CD4-positive, alpha-beta T cell treated with Interleukin-21 for 1 hour (primary cell): Measurements from ENCODE around the gene FXYD6.

Source experiments
- DNase-seq: peaks from one replicate; pipeline ENCODE4 v3.0.0-alpha.2; 2020

Gene FXYD6

DNA sequence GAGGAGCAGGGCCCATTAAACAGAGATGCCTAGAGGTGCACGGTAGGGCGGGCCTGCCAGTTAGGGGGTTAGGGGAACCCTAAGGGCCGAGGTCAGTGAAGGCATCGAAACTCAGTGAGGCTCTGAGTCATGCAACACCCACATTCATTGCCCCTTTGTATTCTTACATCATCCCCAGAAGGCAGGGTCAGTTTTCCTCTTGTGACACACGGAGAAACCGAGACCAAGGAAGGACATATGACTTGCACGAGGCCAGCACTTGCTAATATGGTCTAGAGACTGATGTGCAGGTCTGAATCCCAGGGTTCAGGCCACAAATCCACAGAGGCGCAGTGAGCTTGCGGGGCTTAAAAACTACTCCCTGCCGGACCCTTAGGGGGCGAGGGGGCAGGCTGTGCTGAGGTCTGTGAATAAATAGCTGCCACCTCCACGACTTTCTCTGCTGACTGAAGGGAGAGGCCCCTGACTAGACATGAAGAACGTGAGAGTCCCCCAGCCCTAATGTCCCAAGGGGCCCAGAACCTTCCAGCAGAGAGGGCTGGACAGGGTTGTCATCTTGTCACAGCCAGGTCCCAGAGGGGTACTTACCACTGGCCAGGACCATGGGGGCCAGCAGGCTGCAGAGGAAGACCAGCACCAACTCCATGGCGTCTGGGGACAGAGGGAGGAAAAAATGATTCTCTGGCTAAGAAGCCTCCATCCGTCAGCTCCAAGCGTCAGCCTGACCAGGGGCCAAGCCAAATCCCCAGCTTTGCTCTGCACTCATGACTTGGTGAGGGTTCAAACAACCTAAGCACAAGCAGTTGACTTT lies 34.1 kb downstream of the FXYD6 start:
- no peak for DNase-seq

DNA sequence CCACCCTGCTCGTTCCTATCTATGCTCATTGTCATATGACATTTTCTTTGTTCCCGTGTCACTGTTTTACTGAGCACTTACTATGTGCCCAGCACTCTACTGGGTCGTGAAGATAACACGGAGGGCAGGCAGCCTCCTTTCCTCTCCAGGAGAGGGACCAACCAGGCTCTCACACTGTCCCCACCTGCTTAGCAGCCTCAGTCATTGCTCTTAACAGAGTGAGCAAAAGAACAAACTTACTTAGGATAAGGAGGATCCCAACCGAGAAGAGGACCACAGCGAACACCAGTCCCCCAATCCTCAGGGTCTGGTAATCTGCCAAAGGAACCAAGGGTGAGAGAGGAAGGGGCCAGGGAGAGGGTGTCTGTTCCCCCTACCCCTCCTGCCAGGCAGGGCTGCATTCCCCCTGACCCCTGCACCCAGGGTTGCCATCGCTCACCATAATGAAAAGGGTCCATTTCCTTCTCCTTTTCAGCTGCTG lies 34.9 kb downstream of the FXYD6 start:
- DNase-seq, result no peak

DNA sequence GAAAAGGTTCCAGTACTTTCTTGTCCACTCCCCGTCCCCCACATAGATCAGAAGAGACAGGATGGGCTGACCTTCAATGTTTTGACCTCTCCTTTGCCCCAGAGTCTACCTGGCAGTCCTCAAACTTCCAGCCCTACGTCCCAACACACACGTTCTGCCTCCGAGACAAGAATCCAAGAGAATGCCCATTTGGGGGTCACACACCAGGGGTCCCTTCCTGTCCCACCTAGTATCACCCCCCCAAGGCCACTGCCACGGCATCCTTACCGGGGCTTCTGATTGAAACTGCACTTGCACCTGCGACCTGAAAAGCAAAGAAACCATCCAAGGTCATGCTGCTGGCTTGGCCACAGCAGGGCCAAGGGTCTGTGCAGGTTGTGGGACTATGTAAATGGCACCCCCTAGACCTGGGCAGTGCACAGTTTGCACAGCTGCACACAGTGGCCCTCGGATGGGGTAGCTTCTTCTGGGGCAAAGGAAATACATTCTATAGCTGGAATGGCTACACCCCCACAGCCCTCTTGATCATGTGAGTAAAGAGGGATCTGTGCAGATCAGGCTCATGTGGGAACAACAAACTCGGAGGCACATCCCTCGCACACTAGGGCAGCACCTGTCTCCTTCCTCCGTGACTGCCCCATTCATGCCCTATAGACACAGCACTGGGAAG lies 35.4 kb downstream of the FXYD6 start:
- DNase-seq, result no peak

DNA sequence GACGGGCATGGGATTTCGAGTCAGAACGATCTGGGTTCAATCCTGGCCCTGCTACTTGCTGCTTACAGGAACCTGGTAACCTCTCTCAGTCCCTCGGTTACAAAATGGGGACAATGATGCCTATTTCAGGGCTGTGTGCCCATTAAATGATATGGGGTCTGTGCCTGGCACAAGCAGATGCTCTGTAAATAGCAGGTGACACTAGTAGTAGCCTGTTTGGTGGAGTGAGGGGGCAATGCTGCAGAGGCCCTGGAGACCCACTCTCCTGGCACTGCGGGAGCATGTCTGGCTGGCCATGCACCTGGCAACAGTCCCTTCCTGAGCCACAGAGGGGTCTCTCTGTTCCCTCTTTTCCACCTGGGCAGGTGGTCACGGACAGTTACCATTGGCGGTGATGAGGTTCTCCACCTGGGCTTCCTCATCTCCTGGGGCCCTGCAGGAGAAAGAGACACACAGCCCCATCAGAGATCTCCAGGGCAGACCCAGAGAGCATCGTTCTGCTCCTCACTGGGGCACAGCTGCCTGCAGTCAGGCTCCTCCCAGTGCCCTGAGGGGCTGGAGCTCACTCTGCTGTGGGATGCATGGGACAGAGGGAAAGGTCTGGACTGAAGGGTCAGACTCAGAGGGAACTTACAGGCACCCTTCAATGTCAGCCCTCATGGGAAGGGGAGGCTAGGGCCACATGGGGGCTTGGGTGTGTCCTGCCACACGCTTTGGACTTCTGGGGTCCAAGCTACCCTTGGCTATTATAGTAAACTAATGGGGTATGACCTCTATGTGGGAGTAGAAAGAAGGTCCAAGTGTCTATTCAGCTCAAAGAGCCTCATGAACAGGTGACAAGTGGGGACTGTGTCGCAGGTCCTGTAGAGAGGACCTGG lies 36.3 kb downstream of the FXYD6 start:
- DNase-seq, result no peak

DNA sequence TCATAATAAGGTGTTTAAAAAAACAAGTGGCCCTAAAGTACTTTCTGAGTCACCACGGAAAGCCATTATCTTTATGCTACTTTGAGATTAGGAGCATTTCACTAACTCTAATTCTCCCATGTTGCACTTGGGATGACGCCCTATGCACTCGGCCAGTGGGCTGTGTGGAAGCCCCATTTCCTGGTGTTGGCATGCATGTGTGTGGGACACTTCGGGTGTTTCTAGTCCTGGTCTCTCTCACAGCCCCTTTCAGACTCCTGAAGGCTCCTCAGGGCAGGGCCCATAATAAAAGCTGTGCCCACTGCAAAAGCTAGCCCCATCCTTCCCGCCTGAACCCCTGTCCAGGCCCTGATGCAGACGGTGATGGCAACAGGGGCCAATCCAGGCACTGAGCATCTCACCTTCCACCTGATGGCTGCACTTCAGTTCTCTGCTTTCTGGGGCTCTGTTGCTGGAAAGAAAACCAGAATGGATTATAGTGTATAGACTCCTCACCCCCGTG lies 37.0 kb downstream of the FXYD6 start:
- no peak for DNase-seq

DNA sequence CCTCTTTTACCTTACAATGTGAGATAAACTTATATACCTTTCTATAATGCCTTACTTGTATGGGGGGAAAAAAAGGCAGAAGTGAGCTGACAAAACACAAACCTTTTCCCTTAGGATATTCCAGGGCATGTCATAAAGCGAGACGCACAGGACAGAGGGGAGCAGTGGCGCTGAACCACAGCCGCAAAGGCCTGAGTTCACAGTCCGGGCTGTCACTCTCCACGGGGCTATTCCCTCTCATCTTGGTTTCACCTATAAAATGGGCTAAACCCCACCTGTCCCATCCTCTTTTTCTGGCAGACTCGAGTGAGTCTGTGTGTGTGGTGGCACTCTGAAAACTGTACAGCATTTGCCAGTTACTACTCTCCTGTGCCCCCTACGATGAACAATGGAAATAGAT lies 37.6 kb downstream of the FXYD6 start:
- no peak for DNase-seq

DNA sequence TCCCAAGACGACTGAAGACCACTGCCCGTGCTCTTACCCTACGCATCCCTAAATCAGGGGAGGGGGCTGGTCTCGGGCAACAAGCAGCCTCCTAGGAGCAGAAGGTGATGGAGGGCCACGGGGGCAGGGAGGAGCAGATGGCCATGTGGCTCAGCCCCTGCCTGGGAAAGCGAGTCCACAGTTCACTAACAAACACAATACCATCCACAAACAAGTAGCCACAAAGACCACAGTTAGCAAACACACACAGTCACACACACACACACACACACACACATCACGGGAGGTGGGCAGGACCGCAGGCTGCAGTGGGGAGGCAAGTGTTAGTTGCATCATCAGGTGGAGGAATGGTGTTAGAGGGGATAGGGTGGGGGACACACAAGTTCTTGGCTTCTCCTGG lies 38.7 kb downstream of the FXYD6 start:
- no peak for DNase-seq

DNA sequence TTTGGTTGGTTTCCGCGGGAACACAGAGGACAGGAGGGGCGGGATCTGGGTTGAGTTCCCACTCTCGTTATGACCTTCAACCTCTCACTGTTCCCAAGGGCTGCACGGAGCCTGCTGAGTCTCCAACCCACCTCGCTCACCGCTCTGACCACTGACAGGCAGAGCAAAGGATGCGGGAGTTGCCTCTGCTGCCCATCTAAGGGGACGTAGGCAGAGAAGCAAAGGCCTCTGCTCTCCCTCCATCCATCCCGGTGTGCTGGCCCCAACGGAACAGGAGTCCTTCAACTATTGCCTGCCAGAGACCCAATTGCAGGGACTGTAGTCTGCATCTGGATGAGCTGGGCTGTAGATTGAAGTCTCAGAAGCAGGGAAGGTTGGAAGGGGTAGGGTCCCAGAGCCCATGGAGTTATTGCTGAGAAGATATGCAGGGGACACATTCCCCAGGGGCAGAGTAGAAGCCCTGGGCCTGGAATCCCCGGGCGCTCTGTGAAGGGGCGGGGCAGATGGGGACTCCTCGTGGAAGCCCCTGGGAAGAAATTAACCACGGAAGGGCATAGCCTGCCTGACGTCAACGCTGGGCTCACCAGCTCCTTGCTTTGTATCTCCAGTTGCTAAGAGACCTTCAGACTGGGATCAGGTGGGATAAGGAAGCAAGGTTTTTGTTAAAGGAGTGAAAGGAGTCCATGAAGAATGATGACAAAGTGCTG lies 39.2 kb downstream of the FXYD6 start:
- DNase-seq, result no peak

DNA sequence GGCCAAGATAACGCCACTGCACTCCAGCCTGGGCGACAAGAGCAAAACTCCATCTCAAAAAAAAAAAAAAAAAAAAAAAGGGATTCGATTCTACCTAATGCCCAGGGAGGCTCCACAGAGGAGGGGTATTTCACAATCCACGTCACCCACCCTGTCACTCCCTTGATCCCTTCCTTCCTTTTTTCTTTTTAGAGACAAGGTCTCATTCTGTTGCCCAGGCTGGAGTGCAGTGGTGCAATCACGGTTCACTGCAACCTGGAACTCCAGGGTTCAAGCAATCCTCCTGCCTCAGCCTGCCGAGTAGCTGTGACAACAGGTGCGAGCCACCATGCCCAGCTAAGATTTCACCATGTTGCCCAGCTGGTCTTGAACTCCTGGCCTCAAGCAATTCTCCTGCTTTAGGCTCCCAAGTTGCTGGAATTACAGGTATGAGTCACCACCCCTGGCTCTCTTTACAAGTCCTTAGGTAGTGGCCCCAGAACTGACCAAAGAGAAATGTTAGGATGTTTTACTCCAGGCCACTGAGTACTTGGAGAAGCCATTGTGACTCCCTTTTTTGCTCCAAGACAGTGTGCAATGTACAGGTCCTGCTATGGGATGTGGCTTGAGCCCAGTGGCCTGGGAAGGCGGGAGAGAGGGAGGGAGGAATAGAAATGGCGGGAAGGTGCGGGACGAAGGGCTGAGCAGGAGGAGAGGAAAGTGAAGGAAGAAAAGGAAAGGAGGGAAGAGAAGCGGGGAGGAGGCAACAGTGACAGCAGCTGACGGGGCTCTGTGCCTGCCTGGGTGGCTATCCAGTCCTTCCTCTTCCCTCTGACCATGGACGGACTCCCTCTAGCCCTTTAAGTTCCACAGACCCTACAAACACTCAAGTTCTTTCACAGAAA lies 40.1 kb downstream of the FXYD6 start:
- no peak for DNase-seq

DNA sequence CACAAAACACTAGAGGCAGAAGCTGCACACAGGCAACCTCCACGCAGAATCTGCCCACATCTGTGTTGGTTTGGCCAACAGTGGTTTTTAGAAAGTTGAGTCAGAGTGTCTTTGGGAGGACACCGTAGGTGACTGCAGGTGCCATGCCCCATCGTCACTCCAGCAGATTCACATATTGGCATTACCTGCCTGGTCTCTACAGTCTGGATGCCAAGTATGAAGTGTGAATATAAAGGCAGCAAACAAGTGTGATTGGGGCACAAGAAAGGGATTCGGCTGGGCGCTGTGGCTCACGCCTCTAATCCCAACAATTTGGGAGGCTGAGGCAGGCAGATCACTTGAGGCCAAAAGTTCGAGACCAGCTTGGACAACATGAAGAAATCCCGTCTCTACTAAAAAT lies 40.9 kb downstream of the FXYD6 start:
- DNase-seq, result no peak

DNA sequence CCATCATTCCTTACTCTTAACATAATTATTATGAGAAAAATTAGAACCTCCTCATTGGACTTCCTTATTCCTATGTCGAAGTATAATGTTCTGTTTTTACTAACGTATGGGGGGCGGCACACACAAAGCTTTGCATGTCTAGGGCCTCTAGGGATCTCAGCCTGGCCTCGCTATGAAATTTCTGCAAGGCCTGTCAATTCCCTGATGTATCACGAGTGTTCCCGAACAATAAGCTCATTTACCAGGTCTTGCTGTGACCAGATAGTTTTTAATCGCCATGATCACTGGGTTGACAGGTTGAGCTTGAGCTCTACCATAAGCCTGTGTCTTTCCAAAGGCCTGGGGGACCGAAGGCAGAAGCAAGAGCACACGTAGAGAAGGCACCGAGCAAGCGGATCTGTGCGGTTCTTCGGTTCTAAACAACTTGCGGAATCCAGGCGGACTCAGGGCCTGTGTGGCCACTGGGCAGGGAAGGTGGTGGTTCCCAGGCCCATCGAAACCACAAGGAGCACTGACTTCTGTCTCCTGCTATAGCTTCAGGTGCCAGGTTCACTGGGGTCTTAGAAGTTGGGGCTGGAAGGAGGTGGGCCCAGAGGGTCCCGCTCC lies 41.5 kb downstream of the FXYD6 start:
- DNase-seq, result no peak

DNA sequence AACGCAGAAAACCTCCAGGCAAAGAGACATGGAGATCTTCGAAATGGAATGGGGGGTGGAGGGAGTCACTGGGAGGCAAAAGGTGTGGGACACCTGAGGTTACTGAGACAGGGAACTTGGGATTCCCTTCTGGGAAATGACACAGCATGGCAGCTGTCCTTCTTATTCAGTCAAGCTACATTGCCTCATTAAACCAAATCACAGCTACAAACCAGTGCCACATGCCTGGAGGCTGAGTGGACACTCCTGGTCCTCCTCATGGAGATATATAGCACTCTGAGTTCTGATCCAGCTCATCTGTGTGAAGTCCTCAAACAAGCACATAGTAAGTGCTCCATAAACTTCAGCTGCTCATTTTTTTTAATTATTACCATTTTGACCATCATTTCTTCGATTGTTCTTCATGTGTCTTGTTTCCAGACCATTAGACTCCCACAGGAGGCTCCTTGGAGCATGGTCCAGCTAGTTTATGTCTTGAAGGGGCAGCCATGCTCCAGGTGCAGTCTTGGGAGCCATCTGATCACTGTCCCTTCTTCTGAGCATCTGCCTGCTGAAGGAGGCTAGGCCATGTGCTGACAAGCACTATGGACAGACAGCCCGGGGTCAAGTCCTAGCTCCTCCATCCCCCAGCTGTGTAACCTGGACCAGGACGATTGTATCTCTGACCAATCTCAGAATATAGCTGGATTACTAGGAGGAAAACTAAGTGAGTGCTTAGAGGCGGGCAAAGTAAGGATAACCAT lies 42.2 kb downstream of the FXYD6 start:
- no peak for DNase-seq

DNA sequence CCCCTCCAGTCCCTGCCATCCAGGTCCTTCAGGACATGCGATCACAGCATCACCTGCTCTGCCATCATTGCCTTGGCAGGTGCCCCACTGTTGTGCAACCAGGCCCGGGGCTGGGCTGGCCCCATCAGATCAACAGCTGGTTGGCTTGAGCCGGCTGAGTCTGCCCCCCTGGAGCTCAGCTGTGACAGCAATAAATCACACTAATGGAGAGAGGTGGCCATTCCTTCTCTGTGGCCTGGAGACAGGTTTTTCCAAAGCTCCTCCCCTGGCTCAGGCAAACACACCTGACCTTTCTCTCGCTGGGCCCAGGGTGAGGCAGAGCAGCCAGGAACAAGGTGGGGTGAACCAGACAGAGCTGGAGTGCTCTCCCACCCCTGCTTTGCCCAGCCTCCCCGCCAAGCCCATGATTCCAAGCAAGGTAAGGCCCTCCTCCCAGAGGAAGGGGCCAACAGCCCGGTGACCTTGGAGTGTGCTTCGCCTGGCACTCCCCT lies 43.0 kb downstream of the FXYD6 start:
- DNase-seq, result no peak

DNA sequence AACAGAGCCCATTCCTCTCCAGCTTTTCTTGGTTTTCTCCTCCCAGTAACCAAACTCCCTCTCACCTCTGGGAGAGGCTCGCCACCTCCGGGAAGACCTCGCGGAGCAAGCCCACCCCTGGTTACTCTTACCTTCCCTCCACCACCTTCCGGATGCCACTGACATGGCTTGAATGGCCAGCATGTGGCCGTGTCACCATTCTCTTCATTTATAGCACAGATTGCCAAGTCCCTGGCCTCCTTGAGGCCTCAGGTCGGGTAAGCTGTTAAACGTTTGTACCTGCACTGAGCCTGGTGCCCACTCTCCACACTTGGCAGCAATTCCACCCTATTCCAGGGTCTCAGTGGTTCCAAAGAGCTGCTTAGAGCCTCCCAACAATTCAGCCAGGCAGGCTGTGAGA lies 43.9 kb downstream of the FXYD6 start:
- no peak for DNase-seq

DNA sequence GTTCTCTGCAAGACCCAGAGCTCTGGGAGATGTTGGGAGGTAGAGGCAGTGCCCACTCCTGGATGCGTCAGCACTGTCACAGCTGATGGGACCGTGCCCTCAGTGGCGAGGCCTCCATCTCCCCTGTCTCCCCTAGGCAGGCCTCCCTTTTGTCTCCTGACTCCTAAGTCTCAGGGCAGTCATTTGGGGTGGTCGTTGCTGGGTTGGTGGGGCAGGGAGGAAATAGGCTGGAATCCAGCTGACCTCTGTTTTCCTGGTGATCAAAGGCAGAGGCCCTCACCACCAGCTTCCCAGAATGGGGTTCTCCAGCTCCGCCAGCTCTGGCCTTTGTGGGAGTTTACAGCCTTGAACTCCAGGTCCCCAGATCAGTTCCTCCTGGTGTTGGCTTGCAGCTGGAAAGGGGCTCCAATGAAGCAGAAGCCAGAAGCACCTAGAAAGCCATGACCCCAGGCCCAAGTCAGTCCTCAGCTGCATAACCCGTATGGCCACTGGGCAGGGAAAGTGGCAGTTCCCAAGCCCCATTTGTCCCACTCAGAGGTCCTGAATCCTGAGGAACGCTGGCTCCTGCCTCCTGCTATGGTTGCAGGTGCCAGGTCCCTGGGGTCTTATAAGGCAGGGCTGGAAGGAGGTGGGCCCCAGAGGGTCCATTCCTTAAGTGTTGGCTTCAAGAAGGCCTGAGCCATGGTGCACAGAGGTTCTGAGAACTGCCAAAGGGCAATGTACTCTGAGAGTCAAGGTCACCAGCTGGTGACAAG lies 44.6 kb downstream of the FXYD6 start:
- DNase-seq, result no peak

DNA sequence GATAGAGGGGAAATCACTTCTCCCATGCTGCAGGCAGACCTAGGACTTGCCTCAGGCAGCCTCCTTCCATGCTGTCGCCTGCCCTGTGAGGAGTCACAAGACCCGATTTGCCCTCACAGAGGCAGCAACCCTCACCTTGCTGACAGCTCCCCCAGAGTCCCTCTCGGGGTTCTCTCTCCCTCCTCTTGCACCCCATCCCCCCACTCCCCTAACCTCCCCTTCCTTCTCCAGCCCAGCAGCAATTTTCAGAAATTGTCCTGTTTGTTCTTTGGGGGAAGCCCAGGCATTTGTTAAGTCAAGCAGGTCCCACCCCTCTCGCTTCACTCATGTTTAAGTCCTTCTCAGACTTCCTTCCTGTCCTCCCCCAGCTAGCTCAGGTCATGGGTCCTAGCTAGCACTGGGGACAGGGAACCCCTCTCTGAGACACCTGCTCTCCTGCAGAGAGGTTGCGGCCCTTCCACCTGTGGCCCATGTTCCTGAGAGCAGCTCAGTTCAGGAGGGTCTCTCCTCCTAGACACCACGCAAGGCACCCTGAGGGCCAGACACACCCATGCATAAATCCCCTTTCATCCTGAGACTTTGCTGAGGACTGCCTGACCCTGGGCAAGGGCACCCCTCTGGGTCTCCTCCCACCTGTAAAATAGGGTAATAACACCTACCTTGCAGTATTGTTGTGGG lies 45.6 kb downstream of the FXYD6 start:
- no peak for DNase-seq

DNA sequence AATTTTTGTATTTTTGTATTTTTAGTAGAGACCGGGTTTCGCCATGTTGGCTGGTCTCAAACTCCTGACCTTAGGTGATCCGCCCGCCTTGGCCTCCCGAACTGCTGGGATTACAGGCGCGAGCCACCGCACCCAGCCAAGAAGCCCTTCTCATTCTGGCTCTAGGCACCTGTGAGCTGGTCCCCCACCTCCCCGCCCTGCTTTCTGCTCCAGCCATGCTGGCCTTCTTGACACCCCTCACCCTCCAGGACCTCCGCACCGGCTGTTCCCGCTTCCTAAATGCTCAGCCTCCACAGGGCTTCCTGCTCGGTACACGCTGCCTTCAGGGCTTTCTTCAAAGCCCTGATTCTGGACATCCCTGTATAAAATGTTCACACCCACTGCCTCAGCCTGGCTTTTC lies 46.4 kb downstream of the FXYD6 start:
- no peak for DNase-seq

DNA sequence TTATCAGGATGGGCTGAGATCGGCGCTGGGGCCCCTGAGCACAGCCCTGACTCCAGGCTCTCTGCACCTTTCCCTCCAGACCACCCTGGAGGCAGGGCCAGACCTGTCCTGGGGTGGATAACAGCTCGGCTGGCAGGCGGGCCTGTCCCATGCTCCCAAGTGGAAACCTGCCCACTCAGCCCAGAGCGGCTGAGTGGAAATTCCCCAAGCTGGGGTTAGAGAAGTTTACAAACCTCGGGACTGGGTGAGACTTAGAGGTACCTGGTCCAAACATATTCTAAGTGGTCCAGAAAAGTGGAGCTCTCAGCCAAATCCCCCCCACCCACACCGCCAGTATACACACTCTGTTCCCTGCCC lies 47.1 kb downstream of the FXYD6 start:
- DNase-seq, result no peak
